ENCODE results near the gene POU2F1. TPM values are rescaled to one million over a fixed set of nuclear protein-coding genes. Genes with fewer than 3 reads are reported as not detected.

POU2F1 gene
- total RNA-seq, 1 donor from 2014 or later: 5.6 TPM

DNA sequence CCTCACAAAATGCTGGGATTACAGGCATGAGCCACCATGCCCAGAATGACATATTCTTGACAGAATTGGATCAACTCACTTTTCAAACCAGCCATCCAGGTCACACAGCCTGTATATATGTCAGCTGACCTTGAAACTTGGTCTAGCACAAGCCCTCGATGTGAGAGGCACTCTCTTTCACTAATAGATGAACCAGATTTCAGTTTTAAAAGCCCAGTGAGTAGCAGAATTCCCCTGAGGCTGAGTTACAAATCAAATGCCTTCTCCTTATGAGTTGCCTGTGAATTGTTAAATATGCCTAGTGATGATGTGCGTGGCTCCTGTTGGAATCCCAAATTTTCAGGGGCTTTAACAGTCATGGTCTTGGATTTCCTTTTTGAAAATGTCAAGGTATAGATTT, 208.9 kb downstream of the POU2F1 start:
- DNase-seq: no peak

DNA sequence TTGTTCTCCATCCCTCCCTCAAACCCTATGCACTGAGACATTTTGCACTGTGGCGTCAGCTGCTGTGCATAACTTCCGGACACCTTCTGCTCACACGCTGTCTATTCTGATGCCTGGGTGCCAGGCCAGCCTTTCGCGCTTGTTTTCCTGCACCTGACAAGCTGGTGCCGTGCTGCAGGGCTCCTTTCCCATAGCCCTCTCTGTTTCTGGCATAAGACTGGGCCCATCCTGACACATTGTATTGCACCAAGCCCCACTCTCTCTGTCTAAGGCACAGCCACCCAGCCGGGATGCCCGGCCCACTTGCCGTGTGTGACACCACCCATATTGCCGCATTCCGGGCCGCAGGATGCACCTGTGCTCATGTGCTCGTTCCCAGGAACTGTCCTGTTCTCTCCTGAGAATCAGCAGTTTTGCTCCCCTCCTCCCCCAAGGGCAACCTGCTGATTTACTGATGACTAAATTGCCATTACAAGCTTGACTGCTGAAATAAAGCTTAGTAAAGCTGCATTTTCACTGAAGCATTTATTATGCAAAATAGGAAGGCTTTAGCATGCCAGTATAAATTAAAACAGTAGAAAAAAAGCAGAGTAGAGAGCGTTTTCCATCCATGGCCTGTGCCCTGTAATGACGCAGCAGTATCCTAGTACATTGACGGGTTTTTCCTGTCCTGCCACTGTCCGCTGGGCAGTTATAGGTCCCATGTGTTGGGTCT, 209.6 kb downstream of the POU2F1 start:
- DNase-seq: no peak

- DNase-seq: no peak
These were observed 210.2 kb downstream of the POU2F1 start for GRCh38 chr1:167430849-167431242.

- DNase-seq: no peak
These were observed 210.7 kb downstream of the POU2F1 start for GRCh38 chr1:167431261-167431908.

GRCh38 chr1:167431909-167432650, 211.4 kb downstream of the POU2F1 start:
- DNase-seq: no peak

DNA sequence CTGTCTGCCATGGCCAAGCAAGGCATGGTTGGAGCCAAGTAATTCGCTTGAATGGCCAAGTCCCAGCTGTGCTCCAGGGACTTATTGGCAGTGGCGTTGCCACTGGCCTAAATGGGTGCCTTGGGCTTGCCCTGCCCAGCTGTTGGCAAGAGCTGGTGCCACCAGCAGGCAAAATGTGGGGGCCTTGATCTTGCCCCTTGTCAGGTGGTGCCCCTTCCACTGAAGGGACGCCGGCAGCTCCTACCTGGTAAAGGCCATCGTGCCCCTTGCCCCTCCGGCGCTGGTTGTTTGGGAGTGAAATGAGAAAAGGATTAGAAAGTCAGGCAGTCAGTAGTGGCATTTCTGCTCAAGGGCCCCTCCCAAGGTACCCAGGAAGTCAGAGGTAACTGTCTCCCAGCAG, 212.1 kb downstream of the POU2F1 start:
- no peak for DNase-seq

DNA sequence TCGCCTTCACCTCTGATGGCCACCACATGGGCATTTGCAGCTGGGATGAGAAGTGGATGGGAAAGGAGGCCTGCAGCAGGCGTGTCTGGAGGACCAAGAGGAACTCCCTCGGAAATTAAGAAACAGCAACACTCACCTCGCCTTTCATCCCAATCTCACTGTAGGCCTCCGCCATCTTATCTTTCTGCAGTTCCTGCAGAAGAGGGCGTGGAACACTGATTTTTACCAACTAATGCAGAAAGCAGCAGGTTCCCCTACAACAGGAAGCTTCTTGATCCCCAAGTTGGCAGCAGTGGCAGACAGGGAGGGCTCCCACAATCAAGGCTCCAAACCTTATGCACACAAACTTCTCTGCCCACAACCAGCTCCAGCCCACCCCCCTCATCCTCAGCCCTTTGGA, 213.2 kb downstream of the POU2F1 start:
- no peak for DNase-seq

GRCh38 chr1:167434306-167434705, 213.6 kb downstream of the POU2F1 start:
- DNase-seq: no peak

DNA sequence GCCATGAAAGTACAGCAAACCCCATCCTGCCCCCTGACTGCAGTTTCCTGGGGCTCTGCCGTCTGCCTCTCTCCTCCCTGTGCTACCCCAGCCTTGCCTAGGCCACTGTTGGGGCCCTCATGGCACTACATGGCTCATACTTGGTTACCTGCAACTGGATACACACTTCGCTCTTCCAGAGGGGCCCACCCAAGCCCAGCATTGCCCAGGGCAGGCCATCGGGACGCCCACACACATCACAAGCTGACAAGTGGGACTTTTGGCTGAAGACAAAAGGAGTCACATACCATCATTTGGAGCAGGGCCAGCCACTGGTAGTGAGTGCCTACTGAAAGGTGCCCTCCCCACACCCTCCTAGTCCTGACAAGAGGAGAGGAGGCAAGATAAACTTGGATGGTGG, 214.8 kb downstream of the POU2F1 start:
- no peak for DNase-seq

- no peak for DNase-seq
These were observed 217.8 kb downstream of the POU2F1 start for GRCh38 chr1:167438171-167439138.

DNA sequence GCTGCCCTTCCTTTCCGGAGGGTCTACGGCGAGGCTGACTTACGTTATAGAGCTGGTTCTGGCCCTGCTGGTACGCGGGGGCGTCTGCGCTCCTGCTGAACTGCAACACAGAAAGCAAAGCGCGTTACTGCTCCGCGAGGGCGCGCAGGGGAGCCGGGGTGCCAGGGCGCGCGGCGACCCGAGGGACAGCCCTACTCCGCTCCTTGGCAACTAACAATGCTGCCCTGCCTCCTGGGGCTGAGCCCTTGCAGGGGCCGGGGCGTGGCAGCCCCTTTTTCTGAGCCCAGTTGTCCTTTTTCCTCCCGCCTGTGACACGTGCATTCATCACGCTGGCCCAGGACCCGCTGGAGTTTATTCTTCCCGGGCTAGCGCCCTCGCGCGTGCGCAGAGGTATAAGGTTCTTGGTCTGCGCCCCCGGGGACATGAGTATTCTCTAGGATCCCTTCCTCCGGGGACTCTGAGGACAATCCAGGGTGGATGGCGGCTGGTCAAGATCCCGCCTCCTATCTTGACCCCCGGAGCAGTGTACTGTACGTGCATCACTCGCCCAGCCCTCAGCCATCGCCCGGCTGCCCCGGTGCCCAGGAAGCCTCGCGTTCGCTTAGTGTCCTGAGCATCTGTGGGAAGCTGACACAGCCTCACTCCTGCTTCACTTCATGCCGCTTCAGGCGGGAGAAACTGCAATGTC, 218.8 kb downstream of the POU2F1 start:
- DNase-seq: peak; percentile 60

GRCh38 chr1:167440345-167440744, 219.7 kb downstream of the POU2F1 start:
- no peak for DNase-seq

GRCh38 chr1:167440776-167441175, 220.1 kb downstream of the POU2F1 start:
- no peak for DNase-seq

DNA sequence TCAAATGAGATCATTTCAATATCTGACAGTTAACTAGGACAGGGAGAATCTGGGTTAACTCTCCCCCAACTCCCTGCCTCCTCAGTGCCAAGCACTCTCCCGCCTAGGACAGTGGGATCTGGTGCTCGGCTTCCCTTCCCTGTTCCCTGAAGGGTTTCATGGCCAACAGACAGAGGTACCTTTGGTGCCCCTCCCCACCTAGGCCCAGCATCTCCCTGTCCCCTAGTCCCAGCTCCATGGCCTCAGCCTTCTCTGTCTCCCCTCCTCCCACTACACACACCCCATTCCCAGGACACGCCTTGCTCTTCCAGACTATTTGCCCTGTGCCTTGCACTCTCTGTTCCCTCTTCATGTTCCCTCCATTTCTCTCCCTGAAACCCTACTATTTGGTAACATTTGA, 220.5 kb downstream of the POU2F1 start:
- DNase-seq: no peak

GRCh38 chr1:167442142-167442848, 221.6 kb downstream of the POU2F1 start:
- DNase-seq: peak; percentile 87

DNA sequence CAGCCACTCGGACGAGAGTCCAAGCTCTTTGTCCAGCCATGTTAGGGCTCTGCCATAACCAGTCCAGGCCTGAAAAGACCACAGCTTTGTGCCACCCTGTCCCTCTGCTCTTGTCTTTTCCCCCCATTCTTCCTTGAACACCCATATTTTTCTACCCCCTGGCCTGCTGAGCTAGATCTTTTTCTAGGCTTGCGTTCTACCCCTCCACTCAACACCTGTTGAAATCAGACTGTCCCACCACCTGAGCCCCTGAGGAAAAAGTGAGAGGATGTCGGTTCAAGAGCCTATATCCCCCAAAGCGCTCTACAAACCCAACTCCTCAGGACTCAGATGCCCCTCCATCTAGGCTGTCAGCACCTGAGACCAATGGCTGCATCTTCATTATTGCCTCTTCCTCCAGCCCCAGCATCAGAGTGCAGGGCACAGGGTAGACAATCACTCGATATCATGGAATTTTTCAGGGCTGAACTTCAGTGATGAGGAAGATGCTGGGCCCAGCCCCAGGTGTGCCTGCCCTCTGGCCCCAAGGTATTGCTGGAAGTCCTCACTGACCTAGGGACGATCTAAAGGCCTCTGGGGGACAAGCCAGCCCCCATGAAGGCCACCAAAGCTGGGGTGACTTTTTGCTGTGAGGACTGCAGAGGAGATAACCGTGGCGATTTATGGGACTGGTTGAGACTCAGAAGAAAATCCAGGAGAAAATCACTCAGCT, 222.3 kb downstream of the POU2F1 start:
- DNase-seq: no peak

- DNase-seq: no peak
These were observed 223.1 kb downstream of the POU2F1 start for GRCh38 chr1:167443757-167444156.

DNA sequence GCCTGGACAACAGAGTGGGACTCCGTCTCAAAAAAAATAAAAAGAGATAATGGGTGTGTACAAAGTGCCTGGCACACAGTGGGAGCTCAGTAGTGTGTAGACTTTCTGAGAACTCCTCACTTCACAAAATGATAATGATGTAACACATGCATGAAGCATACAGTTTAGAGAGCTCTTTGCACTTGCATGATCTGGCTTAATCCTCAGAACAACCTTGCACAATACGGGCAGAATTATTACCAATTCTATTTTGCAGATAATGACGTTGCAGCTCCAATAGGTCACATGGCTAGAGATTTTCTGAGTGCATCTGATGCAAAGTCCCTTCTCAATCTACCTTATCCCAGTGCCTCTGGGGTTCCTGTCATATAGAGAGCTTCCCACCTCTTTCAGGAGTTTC, 226.3 kb downstream of the POU2F1 start:
- no peak for DNase-seq

GRCh38 chr1:167447521-167448136, 226.9 kb downstream of the POU2F1 start:
- DNase-seq: no peak

DNA sequence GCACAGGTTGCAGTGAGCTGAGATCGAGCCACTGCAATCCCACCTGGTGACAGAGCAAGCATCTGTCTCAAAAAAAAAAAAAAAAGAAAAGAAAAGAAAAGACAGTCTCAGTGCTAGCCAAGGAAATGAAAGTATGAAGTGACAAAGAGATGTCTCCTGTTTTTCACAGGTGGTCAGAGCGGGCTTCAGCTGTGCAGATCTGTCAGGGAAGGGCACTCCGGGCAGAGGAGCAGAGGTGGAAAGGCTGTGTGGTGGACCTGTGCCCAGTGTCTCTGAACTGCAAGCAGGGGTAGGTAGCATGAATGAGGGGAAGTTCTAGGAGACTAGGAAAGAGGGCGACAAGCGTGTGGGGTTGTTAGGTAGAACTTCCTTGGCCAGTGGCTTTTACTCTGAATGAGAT, 230.2 kb downstream of the POU2F1 start:
- DNase-seq: no peak

Measured in dermis blood vessel endothelial cell (primary cell).